ENCODE data around the gene CHKB. TPM values are rescaled to one million over a fixed set of nuclear protein-coding genes. Genes with fewer than 3 reads are reported as not detected.

The CHKB gene
- total and polyA plus RNA-seq, 2 of the 4 experiments (the other 2 are of a cell fraction): 8.1 to 36.9 TPM

DNA sequence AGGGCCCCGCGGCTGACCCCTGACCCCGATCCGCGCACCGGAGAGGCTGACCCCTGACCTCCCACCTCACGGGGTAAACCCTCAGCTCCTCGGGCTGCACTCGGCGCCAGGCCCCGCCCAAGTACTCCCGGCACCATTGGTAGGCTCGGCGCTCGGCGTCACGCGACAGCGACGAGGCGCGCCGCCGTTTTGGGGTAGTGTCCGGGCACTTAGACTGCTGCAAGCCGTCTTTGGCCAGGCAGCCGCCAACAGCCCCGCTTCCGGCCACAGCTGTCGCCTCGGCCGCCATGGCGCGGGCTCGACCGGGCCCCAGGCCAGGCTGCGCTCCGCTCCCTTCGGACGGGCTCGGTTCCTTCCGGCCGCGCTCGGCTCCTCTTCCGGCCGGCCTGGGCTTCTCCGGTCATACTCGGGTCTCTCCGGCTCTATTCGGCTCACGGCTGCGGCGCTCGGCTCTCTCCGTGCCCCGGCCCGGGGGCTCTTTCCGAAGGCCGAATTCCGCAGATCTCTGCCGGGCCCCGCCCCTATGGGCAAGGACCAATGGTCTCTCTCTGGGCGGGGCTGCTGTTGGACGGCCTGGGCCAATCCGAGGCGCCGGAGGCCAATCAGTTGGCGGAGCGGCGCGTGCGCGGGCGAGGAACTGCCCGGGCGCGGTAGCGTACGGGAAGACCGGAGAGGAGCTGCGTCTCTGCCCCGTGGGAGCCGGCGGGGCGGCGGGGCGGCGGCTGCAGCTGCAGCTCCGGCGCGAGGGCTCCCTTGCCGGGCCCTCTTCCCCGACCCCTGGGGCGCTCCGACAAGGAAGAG lies at the start of gene CHKB (continued):
- TF ChIP-seq MAZ (IDR thresholded peaks at IDR 0.05; ENCODE audit: borderline replicate concordance, low read depth, low read length): peak; percentile 13; the same call in 1 of the 2 replicates
- TF ChIP-seq RFX5 (IDR thresholded peaks at IDR 0.05; ENCODE audit: low read depth, low read length): no peak
- TF ChIP-seq NFE2L2 (IDR thresholded peaks at IDR 0.05; ENCODE audit: low read depth, low read length): no peak
- TF ChIP-seq CHD1 (IDR thresholded peaks at IDR 0.05; ENCODE audit: low read depth, low read length): no peak
- TF ChIP-seq FOS (IDR thresholded peaks at IDR 0.05; ENCODE audit: low read depth, low read length): no peak
- peak; percentile 67; the same call in 1 of the 2 replicates for TF ChIP-seq BHLHE40 (IDR thresholded peaks at IDR 0.05; ENCODE audit: low read depth, low read length)
- no peak for TF ChIP-seq MAFK (IDR thresholded peaks at IDR 0.05; ENCODE audit: low read depth, low read length)
- TF ChIP-seq POLR2A (IDR thresholded peaks at IDR 0.05; ENCODE audit: low read depth, low read length): peak; percentile 68; the same call in 1 of the 2 replicates
